K562 (cell line): ENCODE measurements around the gene MACF1. TPM values are rescaled to one million over a fixed set of nuclear protein-coding genes. Genes with fewer than 3 reads are reported as not detected.

Experiments used
- ARHGAP35 ChIP-seq: fragments of 450-650 bp; IDR thresholded peaks from 2 replicates; pipeline ENCODE4 v1.6.1; 2018; ENCODE audit not compliant: partially characterized antibody
- CSDE1 ChIP-seq, 2 experiments: fragments of 450-650 bp; IDR thresholded peaks; 2 replicates each; pipeline ENCODE4 v1.6.1; 2016; ENCODE audit warnings: mild to moderate bottlenecking in 1 of 2
- DMBX1 ChIP-seq: fragments of 250-450 bp; sonication (Bioruptor Pico); IDR thresholded peaks from 2 replicates; pipeline ENCODE4 v1.8.0; 2022; ENCODE audit warnings: inconsistent platforms, mild to moderate bottlenecking, moderate library complexity, borderline replicate concordance
- EHMT2 ChIP-seq: fragments of 450-650 bp; IDR thresholded peaks from 2 replicates; pipeline ENCODE4 v1.6.1; 2018; ENCODE audit warnings: antibody characterized with exemption
- ETV1 ChIP-seq: fragments of 450-650 bp; conservative IDR thresholded peaks from 2 replicates; pipeline ENCODE4 v1.6.1; 2016; ENCODE audit warnings: missing genetic modification characterization, control low read depth, low read depth, missing compliant biosample characterization
- HNRNPLL ChIP-seq: fragments of 200-400 bp; formaldehyde crosslinking; IDR thresholded peaks from 2 replicates; pipeline ENCODE4 v1.6.1; 2017; ENCODE audit warnings: low read length, low read depth, mild to moderate bottlenecking; ENCODE audit not compliant: poor library complexity, severe bottlenecking
- HOMEZ ChIP-seq: fragments of 250-450 bp; sonication (Bioruptor Pico); IDR thresholded peaks from 2 replicates; pipeline ENCODE4 v1.4.0; 2020; ENCODE audit warnings: mild to moderate bottlenecking, moderate library complexity
- IFI16 ChIP-seq: fragments of 250-450 bp; sonication (Bioruptor Pico); IDR thresholded peaks from 2 replicates; pipeline ENCODE4 v2.1.2; 2022; ENCODE audit warnings: mild to moderate bottlenecking, inconsistent platforms
- MEF2A ChIP-seq: IDR thresholded peaks from 2 replicates; pipeline ENCODE4 v1.6.1; 2011; ENCODE audit warnings: low read depth, mild to moderate bottlenecking, low read length, moderate library complexity; ENCODE audit not compliant: control insufficient read depth
- MTA1 ChIP-seq: fragments of 450-650 bp; IDR thresholded peaks from 2 replicates; pipeline ENCODE4 v1.6.1; 2017; ENCODE audit warnings: borderline replicate concordance
- NCOA1 ChIP-seq: fragments of 450-650 bp; IDR thresholded peaks from 2 replicates; pipeline ENCODE4 v1.6.1; 2016; ENCODE audit warnings: low read depth
- NEUROD1 ChIP-seq: fragments of 150-350 bp; IDR thresholded peaks from 2 replicates; pipeline ENCODE4 v1.6.1; 2014; ENCODE audit warnings: borderline replicate concordance, low read length, low read depth; ENCODE audit not compliant: partially characterized antibody
- NR0B1 ChIP-seq: fragments of 450-650 bp; IDR thresholded peaks from one replicate; pipeline ENCODE4 v1.6.1; 2018; ENCODE audit warnings: mild to moderate bottlenecking, moderate library complexity; ENCODE audit not compliant: partially characterized antibody
- NR2C2 ChIP-seq, 2 experiments: fragments of 200-800 bp in 1 of 2; sonication (Bioruptor generic) in 1 of 2; sonication (generic) in 1 of 2; formaldehyde crosslinking in 1 of 2; IDR thresholded peaks; 2 replicates each; pipeline versions ENCODE4 v1.6.1 to v1.8.0; 2016 to 2022; ENCODE audit warnings: mild to moderate bottlenecking in 1 of 2, missing compliant biosample characterization in 1 of 2, missing genetic modification characterization in 1 of 2, missing genetic modification reagents in 1 of 2
- PPARD ChIP-seq: fragments of 250-450 bp; sonication (Bioruptor Pico); IDR thresholded peaks from 2 replicates; pipeline ENCODE4 v1.8.0; 2022; ENCODE audit warnings: inconsistent platforms, mild to moderate bottlenecking, moderate library complexity
- SAFB ChIP-seq: fragments of 200-400 bp; formaldehyde crosslinking; IDR thresholded peaks from 2 replicates; pipeline ENCODE4 v1.6.1; 2017; ENCODE audit warnings: low read depth, low read length, borderline replicate concordance
- SMARCA4 ChIP-seq: fragments of 450-650 bp; IDR thresholded peaks from 2 replicates; pipeline ENCODE4 v1.6.1; 2016
- SMARCE1 ChIP-seq: fragments of 450-650 bp; IDR thresholded peaks from 2 replicates; pipeline ENCODE4 v1.7.1; 2016; ENCODE audit warnings: mild to moderate bottlenecking
- SOX6 ChIP-seq: fragments of 450-650 bp; IDR thresholded peaks from 2 replicates; pipeline ENCODE4 v1.6.1; 2014; ENCODE audit warnings: mild to moderate bottlenecking
- ZNF696 ChIP-seq: fragments of 250-450 bp; sonication (Bioruptor Pico); conservative IDR thresholded peaks from 2 replicates; pipeline ENCODE4 v1.4.0; 2020; ENCODE audit warnings: mild to moderate bottlenecking, moderate library complexity
- ZNF764 ChIP-seq: fragments of 250-450 bp; sonication (Bioruptor Pico); IDR thresholded peaks from 2 replicates; pipeline ENCODE4 v1.4.0; 2020; ENCODE audit warnings: low read depth, mild to moderate bottlenecking, moderate library complexity
- polyA plus RNA-seq, 8 experiments: library from polyadenylated mRNA; depleted of rRNA in 4 of 8; stranded (reverse) in 5 of 8; unstranded in 3 of 8; fragments of >200 nt; fragmentation: Nextera tagmentation in 2 of 8; fragmentation: Illumina TruSeq in 1 of 8; extraction: Ambion mirVana in 2 of 8; extraction: Trizol in 1 of 8; gene quantifications; 2 replicates each; pipeline versions ENCODE4 v1.2.1 to v1.2.3, GENCODE V29; 2011 to 2014; ENCODE audit warnings: inconsistent platforms in 1 of 8, missing spikeins in 1 of 8
- total RNA-seq, 7 experiments: library from RNA; depleted of rRNA in 6 of 7; stranded (reverse); fragments of >200 nt in 6 of 7; fragmentation: Illumina TruSeq in 2 of 7; extraction: Trizol in 2 of 7; gene quantifications; 2 replicates each; pipeline versions ENCODE4 v1.2.1 to v1.2.3, GENCODE V29; 2011 to 2021; ENCODE audit warnings: low replicate concordance in 1 of 7
- TF ChIP-seq, protein P1 (sequence below): sonication (generic); formaldehyde crosslinking; IDR thresholded peaks from 2 replicates; pipeline ENCODE4 v1.9.0; 2022; ENCODE audit warnings: mild to moderate bottlenecking, missing genetic modification reagents
- TF ChIP-seq, protein P2 (sequence below): fragments of 250-450 bp; sonication (Bioruptor Pico); IDR thresholded peaks from 2 replicates; pipeline ENCODE4 v1.8.0; 2021; ENCODE audit warnings: mild to moderate bottlenecking, moderate library complexity
- TF ChIP-seq, protein P3 (sequence below): fragments of 450-650 bp; formaldehyde crosslinking; IDR thresholded peaks from 2 replicates; pipeline ENCODE4 v1.4.0; 2022; ENCODE audit warnings: mild to moderate bottlenecking, moderate library complexity

Gene MACF1
- total and polyA plus RNA-seq, 9 of the 15 experiments (the other 6 are each of a cell fraction or from before 2014, with no cell fraction given) = 13.2 to 232 (median 112) TPM

GRCh38 chr1:39167632-39168209 is 36.8 kb upstream of the MACF1 start (continued):
- TF ChIP-seq HOMEZ (CRISPR knock-in tag) (no peak), CSDE1 (IDR thresholded peaks at IDR 0.05) (no peak), HNRNPLL (no peak), DMBX1 (CRISPR knock-in tag) (peak; percentile 89; the same call in 1 of the 2 replicates), MTA1 (peak; percentile 60; the same call in 1 of the 2 replicates), NR2C2 (CRISPR knock-in tag; IDR thresholded peaks at IDR 0.05) (no peak), NR2C2 (tag; IDR thresholded peaks at IDR 0.05) (peak; percentile 83), PPARD (CRISPR knock-in tag) (no peak), ETV1 (tag) (peak; percentile 96), SAFB (no peak), NEUROD1 (peak; percentile 80), NCOA1 (peak; percentile 87), ZNF764 (CRISPR knock-in tag) (no peak), IFI16 (CRISPR knock-in tag) (no peak), NR0B1 (no peak), SMARCE1 (peak; percentile 98), ARHGAP35 (no peak), SMARCA4 (peak; percentile 99), EHMT2 (peak; percentile 99), ZNF696 (CRISPR knock-in tag) (no peak), MEF2A (no peak), SOX6 (peak; percentile 98)
- TF ChIP-seq, protein P1, sequence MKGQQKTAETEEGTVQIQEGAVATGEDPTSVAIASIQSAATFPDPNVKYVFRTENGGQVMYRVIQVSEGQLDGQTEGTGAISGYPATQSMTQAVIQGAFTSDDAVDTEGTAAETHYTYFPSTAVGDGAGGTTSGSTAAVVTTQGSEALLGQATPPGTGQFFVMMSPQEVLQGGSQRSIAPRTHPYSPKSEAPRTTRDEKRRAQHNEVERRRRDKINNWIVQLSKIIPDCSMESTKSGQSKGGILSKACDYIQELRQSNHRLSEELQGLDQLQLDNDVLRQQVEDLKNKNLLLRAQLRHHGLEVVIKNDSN (CRISPR knock-in tag) = peak; percentile 94
- TF ChIP-seq, protein P2, sequence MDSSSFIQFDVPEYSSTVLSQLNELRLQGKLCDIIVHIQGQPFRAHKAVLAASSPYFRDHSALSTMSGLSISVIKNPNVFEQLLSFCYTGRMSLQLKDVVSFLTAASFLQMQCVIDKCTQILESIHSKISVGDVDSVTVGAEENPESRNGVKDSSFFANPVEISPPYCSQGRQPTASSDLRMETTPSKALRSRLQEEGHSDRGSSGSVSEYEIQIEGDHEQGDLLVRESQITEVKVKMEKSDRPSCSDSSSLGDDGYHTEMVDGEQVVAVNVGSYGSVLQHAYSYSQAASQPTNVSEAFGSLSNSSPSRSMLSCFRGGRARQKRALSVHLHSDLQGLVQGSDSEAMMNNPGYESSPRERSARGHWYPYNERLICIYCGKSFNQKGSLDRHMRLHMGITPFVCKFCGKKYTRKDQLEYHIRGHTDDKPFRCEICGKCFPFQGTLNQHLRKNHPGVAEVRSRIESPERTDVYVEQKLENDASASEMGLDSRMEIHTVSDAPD (CRISPR knock-in tag) = no peak
- TF ChIP-seq, protein P3, sequence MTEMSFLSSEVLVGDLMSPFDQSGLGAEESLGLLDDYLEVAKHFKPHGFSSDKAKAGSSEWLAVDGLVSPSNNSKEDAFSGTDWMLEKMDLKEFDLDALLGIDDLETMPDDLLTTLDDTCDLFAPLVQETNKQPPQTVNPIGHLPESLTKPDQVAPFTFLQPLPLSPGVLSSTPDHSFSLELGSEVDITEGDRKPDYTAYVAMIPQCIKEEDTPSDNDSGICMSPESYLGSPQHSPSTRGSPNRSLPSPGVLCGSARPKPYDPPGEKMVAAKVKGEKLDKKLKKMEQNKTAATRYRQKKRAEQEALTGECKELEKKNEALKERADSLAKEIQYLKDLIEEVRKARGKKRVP (CRISPR knock-in tag) = no peak
